Activated T-cell treated with anti-CD3 and anti-CD28 coated beads, Interleukin-2, amount 50 U/mL, for 48 hours (primary cell): ENCODE data around the gene SEMA6A.

Experiments used
- DNase-seq, 2 experiments: peaks; one replicate each; pipeline ENCODE4 v3.0.0-alpha.2; 2020

The SEMA6A gene

GRCh38 chr5:116574367-116575325 is at the start of gene SEMA6A:
Gene SEMA6A (minus strand): TSS chr5:116574823. CDS start chr5:116504944, 69,879 bp downstream.
- peak; percentile 82 to 86 for DNase-seq

- no peak for DNase-seq
Measured at GRCh38 chr5:116622375-116623050, 47.9 kb upstream of the SEMA6A start.

GRCh38 chr5:116621599-116621998 is 47.0 kb upstream of the SEMA6A start:
- no peak for DNase-seq

GRCh38 chr5:116616876-116617275 is 42.3 kb upstream of the SEMA6A start:
- no peak for DNase-seq

GRCh38 chr5:116614603-116614920 is 39.9 kb upstream of the SEMA6A start:
- DNase-seq = no peak

- DNase-seq = no peak
Measured at GRCh38 chr5:116613445-116613844, 38.8 kb upstream of the SEMA6A start.

- no peak for DNase-seq
Measured at GRCh38 chr5:116612431-116612830, 37.8 kb upstream of the SEMA6A start.

- DNase-seq = no peak
Measured at GRCh38 chr5:116605310-116606070, 30.9 kb upstream of the SEMA6A start.

- no peak for DNase-seq
Measured at GRCh38 chr5:116604805-116605204, 30.2 kb upstream of the SEMA6A start.

- no peak for DNase-seq
Measured at GRCh38 chr5:116600876-116601275, 26.3 kb upstream of the SEMA6A start.

GRCh38 chr5:116598911-116599310 is 24.3 kb upstream of the SEMA6A start:
- DNase-seq = no peak

- no peak for DNase-seq
Measured at GRCh38 chr5:116595498-116595897, 20.9 kb upstream of the SEMA6A start.

GRCh38 chr5:116593340-116593739 is 18.7 kb upstream of the SEMA6A start:
- no peak for DNase-seq

- no peak for DNase-seq
Measured at GRCh38 chr5:116585227-116585626, 10.6 kb upstream of the SEMA6A start.

- DNase-seq = no peak
Measured at GRCh38 chr5:116583862-116584222, 9.2 kb upstream of the SEMA6A start.

GRCh38 chr5:116583085-116583861 is 8.7 kb upstream of the SEMA6A start:
- no peak for DNase-seq

- DNase-seq = no peak
Measured at GRCh38 chr5:116581910-116582309, 7.3 kb upstream of the SEMA6A start.

GRCh38 chr5:116579144-116579543 is 4.5 kb upstream of the SEMA6A start:
- DNase-seq = no peak

- DNase-seq = no peak
Measured at GRCh38 chr5:116578676-116579075, 4.1 kb upstream of the SEMA6A start.

- peak; percentile 24 to 37 for DNase-seq
Measured at GRCh38 chr5:116577064-116577788, 2.6 kb upstream of the SEMA6A start.

GRCh38 chr5:116576053-116576713 is 1.6 kb upstream of the SEMA6A start:
- peak; percentile 62 to 71 for DNase-seq
